H1 (cell line): ENCODE data around the gene RNF214. TPM values are rescaled to one million over a fixed set of nuclear protein-coding genes. Genes with fewer than 3 reads are reported as not detected.

Experiments used
- CTCF ChIA-PET: fragments of 300-600 bp; sonication (Branson Sonifier 250); formaldehyde crosslinking; loops from one replicate; lab custom pipeline; 2021; ENCODE audit not compliant: partially characterized antibody; lab: Charles Lee
- POLR2A ChIA-PET: fragments of 300-600 bp; sonication (Branson Sonifier 250); formaldehyde crosslinking; loops from one replicate; lab custom pipeline; 2021; ENCODE audit warnings: inconsistent platforms; ENCODE audit not compliant: partially characterized antibody; lab: Charles Lee
- DNase-seq, 2 experiments: peaks; one replicate each; pipeline versions ENCODE4 v3.0.0 to v3.0.0-alpha.2; 2010 to 2022; ENCODE audit warnings: low spot score in 2 of 2, low read depth in 1 of 2, mixed read lengths in 1 of 2
- FAIRE-seq: peaks from 2 replicates; lab custom pipeline; 2011; peaks lifted over from hg19 to GRCh38; lab: Jason Lieb, UNC
- H2AFZ ChIP-seq: 2 replicates; pipeline ENCODE4 v1.8.1; 2012; ENCODE audit warnings: low read length, inconsistent platforms
- H2AK5ac ChIP-seq: 2 replicates; pipeline ENCODE4 v1.6.1; 2013; ENCODE audit warnings: low read depth, low read length
- H2BK120ac ChIP-seq: replicated peaks from 2 replicates; pipeline ENCODE3; 2013; ENCODE audit warnings: low read depth, low read length, inconsistent platforms
- H2BK12ac ChIP-seq: 2 replicates; pipeline ENCODE4 v1.6.1; 2013; ENCODE audit warnings: low read depth, low read length
- H2BK15ac ChIP-seq: 2 replicates; pipeline ENCODE4 v1.6.1; 2013; ENCODE audit warnings: low read length
- H2BK20ac ChIP-seq: 2 replicates; pipeline ENCODE4 v1.6.1; 2013; ENCODE audit warnings: low read length
- H2BK5ac ChIP-seq: 2 replicates; pipeline ENCODE4 v1.6.1; 2013; ENCODE audit warnings: low read depth, low read length
- H3K14ac ChIP-seq: 2 replicates; pipeline ENCODE4 v1.6.1; 2013; ENCODE audit warnings: inconsistent platforms; ENCODE audit not compliant: insufficient read length
- H3K18ac ChIP-seq: 2 replicates; pipeline ENCODE4 v1.6.1; 2013; ENCODE audit warnings: low read length; ENCODE audit errors: extremely low read depth
- H3K23ac ChIP-seq: 2 replicates; pipeline ENCODE4 v1.6.1; 2013; ENCODE audit warnings: inconsistent platforms; ENCODE audit not compliant: insufficient read length
- H3K23me2 ChIP-seq: 2 replicates; pipeline ENCODE4 v1.6.1; 2013; ENCODE audit warnings: low read depth, low read length
- H3K27ac ChIP-seq: 2 replicates; pipeline ENCODE4 v1.6.1; 2011; ENCODE audit warnings: low read depth, low read length, inconsistent platforms
- H3K27me3 ChIP-seq, 4 experiments: replicated peaks in 1 of 4; 1 replicate in 1 of 4; 2 replicates in 3 of 4; pipeline versions ENCODE4 v1.6.1 to v1.8.1; 2011 to 2013; ENCODE audit warnings: low read length in 3 of 4, mild to moderate bottlenecking in 3 of 4, inconsistent platforms in 2 of 4, mixed read lengths in 2 of 4, moderate library complexity in 1 of 4; ENCODE audit not compliant: control insufficient read depth in 3 of 4, insufficient read depth in 3 of 4; ENCODE audit errors: extremely low read depth in 1 of 4
- H3K36me3 ChIP-seq, 4 experiments: 2 replicates each; pipeline versions ENCODE4 v1.6.1 to v1.8.1; 2011 to 2013; ENCODE audit warnings: mild to moderate bottlenecking in 4 of 4, low read length in 3 of 4, moderate library complexity in 2 of 4, control low read depth in 1 of 4, inconsistent platforms in 1 of 4; ENCODE audit not compliant: insufficient read depth in 4 of 4, control insufficient read depth in 2 of 4
- H3K4ac ChIP-seq: replicated peaks from 2 replicates; pipeline ENCODE3; 2013; ENCODE audit warnings: low read length, low read depth, mixed read lengths, inconsistent platforms; ENCODE audit not compliant: insufficient read length
- H3K4me1 ChIP-seq, 4 experiments: replicated peaks in 1 of 4; 1 replicate in 1 of 4; 2 replicates in 3 of 4; pipeline versions ENCODE4 v1.6.1 to v1.8.1; 2011 to 2013; ENCODE audit warnings: low read length in 3 of 4, inconsistent platforms in 2 of 4, mixed read lengths in 1 of 4; ENCODE audit not compliant: insufficient read depth in 4 of 4, control insufficient read depth in 3 of 4
- H3K4me2 ChIP-seq, 2 experiments: 2 replicates each; pipeline versions ENCODE4 v1.6.1 to v1.8.1; 2011 to 2013; ENCODE audit warnings: low read depth in 2 of 2, low read length in 2 of 2, control low read depth in 1 of 2, inconsistent platforms in 1 of 2, mild to moderate bottlenecking in 1 of 2; ENCODE audit not compliant: insufficient read depth in 1 of 2
- H3K4me3 ChIP-seq, 4 experiments: fragments of 200-600, 300-600 bp in 1 of 4; sonication (generic), shearing (Covaris generic), sonication (Bioruptor Twin) in 1 of 4; 2 replicates each; pipeline versions ENCODE4 v1.5.1 to v1.8.1; 2011 to 2016; ENCODE audit warnings: low read length in 4 of 4, low read depth in 3 of 4, control low read depth in 2 of 4, inconsistent platforms in 2 of 4, mild to moderate bottlenecking in 2 of 4, mixed read lengths in 1 of 4, moderate library complexity in 1 of 4; ENCODE audit not compliant: insufficient read depth in 2 of 4; ENCODE audit errors: extremely low read depth in 1 of 4
- H3K56ac ChIP-seq: replicated peaks from 2 replicates; pipeline ENCODE3; 2013; ENCODE audit warnings: low read depth, mild to moderate bottlenecking, mixed read lengths, low read length, inconsistent platforms; ENCODE audit not compliant: insufficient read length
- H3K79me1 ChIP-seq: 2 replicates; pipeline ENCODE4 v1.6.1; 2013; ENCODE audit warnings: low read depth, low read length, control low read depth
- H3K79me2 ChIP-seq, 2 experiments: 2 replicates each; pipeline versions ENCODE4 v1.6.1 to v1.8.1; 2012 to 2013; ENCODE audit warnings: low read length in 2 of 2, mild to moderate bottlenecking in 2 of 2, inconsistent platforms in 1 of 2; ENCODE audit not compliant: insufficient read depth in 2 of 2, control insufficient read depth in 1 of 2
- H3K9ac ChIP-seq, 4 experiments: replicated peaks in 1 of 4; 1 replicate in 1 of 4; 2 replicates in 3 of 4; pipeline versions ENCODE4 v1.6.1 to v1.8.1; 2011 to 2013; ENCODE audit warnings: low read depth in 3 of 4, low read length in 3 of 4, control low read depth in 2 of 4, mild to moderate bottlenecking in 2 of 4, moderate library complexity in 2 of 4, inconsistent platforms in 1 of 4; ENCODE audit errors: extremely low read depth in 1 of 4
- H3K9me3 ChIP-seq, 2 experiments: 2 replicates each; pipeline versions ENCODE4 v1.6.1 to v1.8.1; 2012 to 2013; ENCODE audit warnings: mild to moderate bottlenecking in 2 of 2, moderate library complexity in 2 of 2, control low read depth in 1 of 2, inconsistent platforms in 1 of 2, low read depth in 1 of 2, low read length in 1 of 2, mixed read lengths in 1 of 2; ENCODE audit not compliant: insufficient read depth in 2 of 2
- H4K20me1 ChIP-seq, 2 experiments: replicated peaks in 1 of 2; 2 replicates each; pipeline versions ENCODE3 to v1.8.1; 2011 to 2013; ENCODE audit warnings: inconsistent platforms in 2 of 2, low read length in 2 of 2, mild to moderate bottlenecking in 1 of 2; ENCODE audit not compliant: insufficient read depth in 2 of 2, control insufficient read depth in 1 of 2
- H4K5ac ChIP-seq: 2 replicates; pipeline ENCODE4 v1.6.1; 2013; ENCODE audit warnings: low read length, low read depth, mixed read lengths, inconsistent platforms; ENCODE audit not compliant: insufficient read length
- H4K8ac ChIP-seq: 2 replicates; pipeline ENCODE4 v1.8.0; 2013; ENCODE audit warnings: mild to moderate bottlenecking, moderate library complexity, low read length, inconsistent platforms; ENCODE audit not compliant: insufficient read depth; ENCODE audit errors: extremely low read depth
- H4K91ac ChIP-seq: replicated peaks from 2 replicates; pipeline ENCODE3; 2013; ENCODE audit warnings: low read length, mixed read lengths, inconsistent platforms; ENCODE audit not compliant: insufficient read length
- WGBS, 2 experiments: shearing (Covaris generic) in 1 of 2; methylation state at CpG; one replicate each; pipeline versions ENCODE4 v1.1.6 to v1.1.7; 2013 to 2015; ENCODE audit warnings: low lambda C conversion rate in 2 of 2, mixed read lengths in 2 of 2, inconsistent platforms in 1 of 2, low coverage in 1 of 2, missing lambda C conversion rate in 1 of 2; ENCODE audit not compliant: insufficient replicate concordance in 2 of 2, insufficient coverage in 1 of 2, insufficient read length in 1 of 2; ENCODE audit errors: extremely low coverage in 1 of 2, missing lambda C conversion rate in 1 of 2; 5-methylcytosine and 5-hydroxymethylcytosine counted together
- polyA plus RNA-seq, 7 experiments: library from polyadenylated mRNA; depleted of rRNA in 3 of 7; stranded (reverse) in 5 of 7; unstranded in 2 of 7; fragments of >200 nt in 5 of 7; fragments of 200-250 nt in 2 of 7; gene quantifications; 1 replicate in 5 of 7; 2 replicates in 1 of 7; 4 replicates in 1 of 7; pipeline versions ENCODE4 v1.2.1 to v1.2.3, GENCODE V29; 2011 to 2013; ENCODE audit warnings: missing spikeins in 2 of 7, mixed read lengths in 2 of 7
- total RNA-seq: library from RNA; stranded (reverse); fragmentation: NEBNext Ultra II Directional; extraction: Animal tissue kit (Norgen Biotek cat#: 25700); gene quantifications from 2 replicates; pipeline ENCODE4 v1.2.1, GENCODE V29; 2021
- TF ChIP-seq, protein P1 (sequence below): IDR thresholded peaks from 2 replicates; pipeline ENCODE4 v1.6.1; 2012; ENCODE audit warnings: inconsistent platforms

RNF214 gene
- total and polyA plus RNA-seq, 2 of the 8 experiments (the other 6 are each of a cell fraction or from before 2014, with no cell fraction given), result 34.9 to 35.6 TPM

DNA sequence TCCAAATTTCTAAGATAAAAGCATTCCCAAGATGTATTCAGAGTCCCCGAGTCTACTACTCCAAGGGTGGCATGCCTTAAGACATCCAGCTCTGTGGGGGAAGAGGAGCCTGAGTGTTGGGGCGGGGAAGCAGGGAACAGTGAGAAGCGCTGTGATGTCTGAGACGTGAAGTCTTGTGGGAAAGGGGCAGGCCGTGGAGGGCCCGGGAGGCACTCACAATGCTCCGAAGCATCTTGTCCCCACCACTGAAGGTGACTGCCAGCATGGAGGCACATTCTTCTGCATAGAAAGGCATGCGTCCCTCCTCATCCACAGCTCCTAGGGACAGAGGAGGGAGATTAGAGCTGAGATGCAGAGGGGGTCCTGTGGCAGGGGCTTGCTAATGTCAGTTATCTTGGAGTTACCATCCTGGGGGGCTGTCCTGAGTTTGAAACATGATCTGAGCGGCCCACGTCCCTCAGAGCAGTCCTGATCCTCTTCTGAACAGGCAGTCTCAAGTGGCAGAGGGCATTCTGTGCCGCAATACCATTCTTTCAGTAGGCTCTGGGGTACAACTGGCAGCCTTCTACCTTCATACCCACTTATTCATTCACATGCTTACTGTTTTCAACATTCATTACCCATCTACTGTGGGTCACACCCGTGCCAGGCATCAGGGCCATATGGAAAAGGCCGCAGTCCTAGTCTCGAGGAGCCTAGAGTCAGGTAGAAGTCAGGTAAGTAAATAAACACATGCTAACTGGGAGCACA is 9.3 kb upstream of the RNF214 start:
- Histone ChIP-seq H4K5ac (no peak overlapping the region), H2AFZ (no peak overlapping the region), H3K9ac (no peak overlapping the region), H2BK12ac (no peak overlapping the region), H3K27ac (no peak overlapping the region), H2BK5ac (no peak overlapping the region; the same call in 1 of the 2 replicates), H3K18ac (no peak overlapping the region), H3K79me1 (no peaks in the 10 kb centered on the region), H3K23me2 (no peaks in the 10 kb centered on the region), H4K91ac (no peak overlapping the region), H3K79me2 (no peaks in the 10 kb centered on the region), H2AK5ac (no peak overlapping the region), H2BK120ac (no peak overlapping the region), H4K8ac (no peak overlapping the region), H3K4ac (no peak overlapping the region), H3K27me3 (no peaks in the 10 kb centered on the region), H2BK20ac (no peak overlapping the region), H3K23ac (no peak overlapping the region), H4K20me1 (peaks cover 2 to 3% of the 10 kb centered on the region in 2 experiments), H3K4me3 (no peak overlapping the region), H3K36me3 (peaks cover 10 to 32% (median 20%) of the 10 kb centered on the region in 4 experiments; a peak in 7 of 8 replicates), H3K14ac (no peak overlapping the region), H3K4me1 (no peaks in the 10 kb centered on the region), H3K4me2 (no peak overlapping the region), H2BK15ac (no peak overlapping the region), H3K9me3 (no peaks in the 10 kb centered on the region), H3K56ac (no peak overlapping the region)
- FAIRE-seq, result no peak
- CTCF ChIA-PET, result interaction anchor here (1.1 to 25.0 kb wide), 8 partner anchors 9 to 113 kb away, joined by 3 to 449 read pairs (median 4); partner anchors contain the start of genes SIDT2 and TAGLN
- WGBS, 2 experiments, result 93% methylated on average over 14 of the region's 14 CpGs; no CpG with 5 or more reads in 1 of the 2 experiments
- POLR2A ChIA-PET, result interaction anchor here (0.8 to 2.3 kb wide), 6 partner anchors 10 to 45 kb away, joined by 3 to 6 read pairs (median 4); partner anchors contain the start of genes SIDT2 and TAGLN
- no peak for DNase-seq
- TF ChIP-seq, protein P1, sequence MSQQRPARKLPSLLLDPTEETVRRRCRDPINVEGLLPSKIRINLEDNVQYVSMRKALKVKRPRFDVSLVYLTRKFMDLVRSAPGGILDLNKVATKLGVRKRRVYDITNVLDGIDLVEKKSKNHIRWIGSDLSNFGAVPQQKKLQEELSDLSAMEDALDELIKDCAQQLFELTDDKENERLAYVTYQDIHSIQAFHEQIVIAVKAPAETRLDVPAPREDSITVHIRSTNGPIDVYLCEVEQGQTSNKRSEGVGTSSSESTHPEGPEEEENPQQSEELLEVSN, result no peak
